Activated naive CD4-positive, alpha-beta T cell treated with anti-CD3 and anti-CD28 coated beads, Interleukin-2, amount 50 U/mL, for 24 hours (primary cell): Measurements from ENCODE around the gene LDLRAD3.

ENCODE experiments used
- H3K27ac Mint-ChIP-seq: one replicate; pipeline ENCODE4 v1.8.0; 2021; ENCODE audit warnings: mild to moderate bottlenecking, mixed read lengths
- H3K27me3 Mint-ChIP-seq: one replicate; pipeline ENCODE4 v1.8.0; 2021; ENCODE audit warnings: mixed read lengths
- H3K36me3 Mint-ChIP-seq: one replicate; pipeline ENCODE4 v1.8.0; 2021; ENCODE audit warnings: mixed read lengths
- H3K4me1 Mint-ChIP-seq: one replicate; pipeline ENCODE4 v1.8.0; 2021; ENCODE audit warnings: mixed read lengths
- H3K4me3 Mint-ChIP-seq: one replicate; pipeline ENCODE4 v1.8.0; 2021; ENCODE audit warnings: mild to moderate bottlenecking, mixed read lengths
- H3K9me3 Mint-ChIP-seq: one replicate; pipeline ENCODE4 v1.8.0; 2021; ENCODE audit warnings: mixed read lengths

LDLRAD3 gene

GRCh38 chr11:36092314-36093030 is 148.6 kb downstream of the LDLRAD3 start:
- H3K4me1 Mint-ChIP-seq = no peaks in the 10 kb centered on the region
- no peaks in the 10 kb centered on the region for H3K9me3 Mint-ChIP-seq
- H3K27me3 Mint-ChIP-seq = peaks cover 20% of the 10 kb centered on the region
- no peak overlapping the region for H3K27ac Mint-ChIP-seq
- no peak overlapping the region for H3K4me3 Mint-ChIP-seq
- no peaks in the 10 kb centered on the region for H3K36me3 Mint-ChIP-seq

- Mint-ChIP-seq H3K27me3 (peaks cover 20% of the 10 kb centered on the region), H3K9me3 (no peaks in the 10 kb centered on the region), H3K27ac (no peak overlapping the region), H3K36me3 (no peaks in the 10 kb centered on the region), H3K4me3 (no peak overlapping the region), H3K4me1 (no peaks in the 10 kb centered on the region)
These were observed 149.7 kb downstream of the LDLRAD3 start for GRCh38 chr11:36093548-36093947.

GRCh38 chr11:36094164-36094563 is 150.3 kb downstream of the LDLRAD3 start:
- H3K36me3 Mint-ChIP-seq = no peaks in the 10 kb centered on the region
- peaks cover 20% of the 10 kb centered on the region for H3K27me3 Mint-ChIP-seq
- no peak overlapping the region for H3K4me3 Mint-ChIP-seq
- H3K27ac Mint-ChIP-seq = no peak overlapping the region
- no peaks in the 10 kb centered on the region for H3K9me3 Mint-ChIP-seq
- H3K4me1 Mint-ChIP-seq = no peaks in the 10 kb centered on the region

GRCh38 chr11:36095716-36096115 is 151.9 kb downstream of the LDLRAD3 start:
- Mint-ChIP-seq H3K4me3 (no peak overlapping the region), H3K27me3 (peaks cover 18% of the 10 kb centered on the region), H3K4me1 (no peaks in the 10 kb centered on the region), H3K9me3 (no peaks in the 10 kb centered on the region), H3K36me3 (no peaks in the 10 kb centered on the region), H3K27ac (no peak overlapping the region)

GRCh38 chr11:36097219-36097650 is 153.4 kb downstream of the LDLRAD3 start:
- Mint-ChIP-seq H3K27ac (no peak overlapping the region), H3K36me3 (no peaks in the 10 kb centered on the region), H3K4me3 (no peak overlapping the region), H3K27me3 (peaks cover 11% of the 10 kb centered on the region), H3K4me1 (no peaks in the 10 kb centered on the region), H3K9me3 (no peaks in the 10 kb centered on the region)

- H3K27ac Mint-ChIP-seq = no peak overlapping the region
- H3K4me1 Mint-ChIP-seq = no peaks in the 10 kb centered on the region
- peaks cover 8% of the 10 kb centered on the region for H3K27me3 Mint-ChIP-seq
- H3K9me3 Mint-ChIP-seq = no peaks in the 10 kb centered on the region
- H3K4me3 Mint-ChIP-seq = no peak overlapping the region
- H3K36me3 Mint-ChIP-seq = no peaks in the 10 kb centered on the region
These were observed 154.2 kb downstream of the LDLRAD3 start for GRCh38 chr11:36098087-36098486.

- Mint-ChIP-seq H3K9me3 (no peaks in the 10 kb centered on the region), H3K27ac (peak overlapping the region; percentile 20), H3K27me3 (peaks cover 3% of the 10 kb centered on the region), H3K4me1 (no peaks in the 10 kb centered on the region), H3K4me3 (no peak overlapping the region), H3K36me3 (no peaks in the 10 kb centered on the region)
These were observed 155.1 kb downstream of the LDLRAD3 start for GRCh38 chr11:36098853-36099375.

DNA sequence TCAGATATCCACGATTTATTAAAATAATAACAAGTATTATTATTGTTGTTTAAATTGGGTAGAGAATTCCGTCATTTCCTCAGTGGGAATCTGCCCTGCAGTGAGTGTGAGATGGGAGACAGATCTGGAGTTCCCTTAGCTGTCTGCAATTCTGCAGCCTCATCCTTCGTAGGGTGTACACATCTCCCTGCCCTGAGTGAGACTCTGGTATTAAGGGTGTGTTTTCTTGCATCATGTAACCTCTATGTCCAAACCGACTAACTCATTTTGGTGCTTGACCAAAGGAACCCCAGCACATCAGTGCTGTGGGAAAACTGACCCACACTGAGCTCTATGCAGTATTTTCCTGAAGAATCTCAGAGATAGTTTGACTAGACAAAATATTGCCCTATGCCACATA is 157.6 kb downstream of the LDLRAD3 start:
- H3K27ac Mint-ChIP-seq = no peak overlapping the region
- H3K4me3 Mint-ChIP-seq = no peak overlapping the region
- peaks cover 3% of the 10 kb centered on the region for H3K27me3 Mint-ChIP-seq
- H3K9me3 Mint-ChIP-seq = no peaks in the 10 kb centered on the region
- no peaks in the 10 kb centered on the region for H3K4me1 Mint-ChIP-seq
- H3K36me3 Mint-ChIP-seq = no peaks in the 10 kb centered on the region

DNA sequence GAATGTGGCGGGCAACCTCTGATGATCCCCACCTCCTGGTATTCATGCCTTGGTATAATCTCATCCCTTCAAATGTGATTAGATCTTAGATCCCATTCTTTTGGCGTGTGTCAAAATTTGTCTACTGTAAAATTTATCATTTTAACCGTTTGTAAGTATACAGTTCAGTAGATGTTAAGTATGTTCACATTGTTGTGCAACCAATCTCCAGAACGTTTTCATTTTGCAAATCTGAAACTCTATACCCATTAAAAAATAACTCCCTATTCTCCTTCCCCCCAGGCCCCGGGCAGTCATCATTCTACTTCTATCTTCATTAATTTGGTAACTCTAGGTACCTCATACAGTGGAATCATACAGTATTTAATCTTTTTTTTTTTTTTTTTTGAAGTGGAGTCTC is 159.0 kb downstream of the LDLRAD3 start:
- Mint-ChIP-seq H3K27ac (no peak overlapping the region), H3K9me3 (no peaks in the 10 kb centered on the region), H3K4me3 (no peak overlapping the region), H3K36me3 (no peaks in the 10 kb centered on the region), H3K27me3 (no peaks in the 10 kb centered on the region), H3K4me1 (no peaks in the 10 kb centered on the region)

- H3K4me1 Mint-ChIP-seq = no peaks in the 10 kb centered on the region
- no peak overlapping the region for H3K27ac Mint-ChIP-seq
- H3K27me3 Mint-ChIP-seq = no peaks in the 10 kb centered on the region
- no peaks in the 10 kb centered on the region for H3K36me3 Mint-ChIP-seq
- H3K4me3 Mint-ChIP-seq = no peak overlapping the region
- H3K9me3 Mint-ChIP-seq = no peaks in the 10 kb centered on the region
These were observed 160.2 kb downstream of the LDLRAD3 start for GRCh38 chr11:36103933-36104530.

DNA sequence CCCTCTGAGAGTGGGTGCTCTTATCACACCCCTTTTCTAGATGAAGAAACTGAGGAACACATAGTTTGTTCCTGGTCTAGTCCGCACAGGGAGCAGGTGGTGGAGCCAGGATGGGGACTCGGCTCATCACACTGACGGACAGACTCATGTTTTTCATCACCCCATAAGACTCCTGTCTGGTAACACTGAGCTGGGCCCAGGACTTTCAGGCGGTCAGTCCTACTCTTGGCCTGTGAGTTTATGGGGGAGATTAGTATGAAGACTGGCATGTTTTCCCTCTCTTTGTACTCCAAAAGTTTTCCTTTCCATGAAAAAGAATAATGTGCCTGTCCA is 160.8 kb downstream of the LDLRAD3 start:
- Mint-ChIP-seq H3K27ac (no peak overlapping the region), H3K4me3 (no peak overlapping the region), H3K9me3 (no peaks in the 10 kb centered on the region), H3K36me3 (no peaks in the 10 kb centered on the region), H3K27me3 (no peaks in the 10 kb centered on the region), H3K4me1 (no peaks in the 10 kb centered on the region)

- H3K27ac Mint-ChIP-seq = no peak overlapping the region
- no peaks in the 10 kb centered on the region for H3K27me3 Mint-ChIP-seq
- H3K36me3 Mint-ChIP-seq = no peaks in the 10 kb centered on the region
- no peaks in the 10 kb centered on the region for H3K9me3 Mint-ChIP-seq
- H3K4me1 Mint-ChIP-seq = no peaks in the 10 kb centered on the region
- H3K4me3 Mint-ChIP-seq = no peak overlapping the region
These were observed 162.1 kb downstream of the LDLRAD3 start for GRCh38 chr11:36105743-36106581.

DNA sequence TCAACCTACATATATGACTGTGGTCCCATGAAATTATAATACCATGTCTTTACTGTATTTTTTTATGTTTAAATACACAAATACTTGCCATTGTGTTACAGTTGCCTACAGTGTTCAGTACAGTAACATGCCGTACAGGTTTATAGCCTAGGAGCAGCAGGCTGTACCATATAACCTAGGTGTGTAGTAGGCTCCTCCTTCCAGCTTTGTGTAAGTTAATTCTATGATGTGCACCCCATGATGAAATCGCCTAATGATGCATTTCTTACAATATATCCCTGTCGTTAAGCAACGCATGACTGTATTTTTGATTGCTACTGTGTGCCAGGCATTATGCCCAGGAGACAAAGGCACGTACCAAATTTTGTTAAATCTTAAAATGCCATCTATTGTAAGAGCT is 163.7 kb downstream of the LDLRAD3 start:
- Mint-ChIP-seq H3K27me3 (no peaks in the 10 kb centered on the region), H3K9me3 (no peaks in the 10 kb centered on the region), H3K4me3 (no peak overlapping the region), H3K27ac (no peak overlapping the region), H3K4me1 (no peaks in the 10 kb centered on the region), H3K36me3 (no peaks in the 10 kb centered on the region)

DNA sequence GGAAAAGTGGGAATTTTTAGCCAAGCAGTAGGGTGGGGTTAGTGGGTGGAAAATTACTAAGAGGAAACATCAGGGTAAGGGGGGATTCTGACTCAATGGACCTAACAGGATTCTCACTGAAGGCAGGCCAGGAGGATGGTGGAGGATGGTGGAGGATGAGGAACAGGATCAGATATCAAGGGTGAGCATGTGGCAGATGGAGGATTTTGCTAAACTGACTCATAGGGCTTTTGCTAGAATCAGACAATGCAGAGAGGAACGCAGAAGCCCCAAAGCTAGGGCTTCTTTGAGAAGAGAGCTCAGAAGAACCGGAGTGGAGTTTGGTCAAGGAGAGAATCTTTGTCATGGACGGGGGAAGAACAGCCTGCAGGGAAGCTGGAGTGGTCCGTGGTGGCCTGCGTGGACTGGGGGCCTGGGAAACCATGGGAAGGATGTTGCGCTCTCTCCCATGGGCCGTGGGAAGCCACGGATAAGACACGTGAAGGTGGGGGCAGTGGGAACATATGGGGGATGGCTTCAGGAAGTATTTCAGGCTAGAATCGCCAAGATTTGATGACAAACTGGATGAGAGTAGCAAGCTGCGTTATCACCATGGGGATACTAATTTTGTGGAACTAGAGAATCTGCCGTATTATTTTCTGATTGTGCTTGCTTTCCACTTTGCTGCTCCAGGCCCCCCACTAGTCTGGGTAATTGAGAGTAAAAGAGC is 165.2 kb downstream of the LDLRAD3 start:
- H3K9me3 Mint-ChIP-seq = peaks cover 4% of the 10 kb centered on the region
- no peak overlapping the region for H3K4me3 Mint-ChIP-seq
- H3K27ac Mint-ChIP-seq = no peak overlapping the region
- H3K36me3 Mint-ChIP-seq = no peaks in the 10 kb centered on the region
- no peaks in the 10 kb centered on the region for H3K27me3 Mint-ChIP-seq
- H3K4me1 Mint-ChIP-seq = no peaks in the 10 kb centered on the region

GRCh38 chr11:36109590-36109849 is 165.7 kb downstream of the LDLRAD3 start:
- Mint-ChIP-seq H3K27ac (no peak overlapping the region), H3K36me3 (no peaks in the 10 kb centered on the region), H3K4me1 (no peaks in the 10 kb centered on the region), H3K9me3 (peaks cover 4% of the 10 kb centered on the region), H3K4me3 (no peak overlapping the region), H3K27me3 (no peaks in the 10 kb centered on the region)
